Gastrocnemius medialis (tissue), 4 donors: ENCODE results near the gene SLC66A2. TPM values are rescaled to one million over a fixed set of nuclear protein-coding genes. Genes with fewer than 3 reads are reported as not detected.

Source experiments
- ATAC-seq, 2 donors: fragments of 150-250 bp; one replicate each; pipeline ENCODE4 v1.9.1; 2016
- DNase-seq, 2 donors: peaks; one replicate each; pipeline ENCODE4 v3.0.0-alpha.2; 2019
- H3K27ac ChIP-seq, 4 donors: fragments of 200-600 bp; sonication (generic); 1 replicate in 1 of 4; 2 replicates in 3 of 4; pipeline ENCODE4 v1.5.1; 2016 to 2018; ENCODE audit warnings: mild to moderate bottlenecking in 2 of 4, moderate library complexity in 1 of 4
- H3K27me3 ChIP-seq, 3 donors: fragments of 200-600 bp; sonication (generic) in 2 of 3; 1 replicate in 1 of 3; 2 replicates in 2 of 3; pipeline versions ENCODE4 v1.5.1 to v1.6.0; 2016 to 2019; ENCODE audit warnings: mild to moderate bottlenecking in 1 of 3, moderate library complexity in 1 of 3
- H3K36me3 ChIP-seq, 2 donors: fragments of 200-600 bp; sonication (generic) in 1 of 2; one replicate each; pipeline ENCODE4 v1.5.1; 2017 to 2018
- H3K4me1 ChIP-seq, 2 donors: fragments of 200-600 bp; sonication (generic) in 1 of 2; one replicate each; pipeline ENCODE4 v1.5.1; 2016 to 2017; ENCODE audit warnings: mild to moderate bottlenecking in 2 of 2
- H3K4me3 ChIP-seq, 4 donors: fragments of 200-600 bp; sonication (generic) in 3 of 4; 1 replicate in 1 of 4; 2 replicates in 3 of 4; pipeline ENCODE4 v1.5.1; 2016 to 2019; ENCODE audit warnings: mild to moderate bottlenecking in 2 of 4
- H3K9me3 ChIP-seq, 3 donors: fragments of 200-600 bp; sonication (generic) in 2 of 3; 1 replicate in 1 of 3; 2 replicates in 2 of 3; pipeline ENCODE4 v1.5.1; 2016 to 2019
- POLR2A ChIP-seq, 2 donors: fragments of 450-650 bp; IDR thresholded peaks; one replicate each; pipeline ENCODE4 v1.6.1; 2017; ENCODE audit warnings: antibody characterized with exemption in 2 of 2, mild to moderate bottlenecking in 2 of 2, moderate library complexity in 2 of 2
- in situ Hi-C, 4 donors: fragments of 200-750 bp; cut with MboI; loops; one replicate each; pipeline versions ENCODE4 v1.15.0 to v1.8.0; 2017; ENCODE audit warnings: low sequenced_read_pairs in 4 of 4
- intact Hi-C: fragments of 100-400 bp; cut with DNase I; formaldehyde crosslinking; loops from one replicate; pipeline ENCODE4 v1.15.1; 2023; ENCODE audit warnings: low total_unique reads
- total RNA-seq, 4 donors: library from RNA; depleted of rRNA; stranded (reverse); fragments of >200 nt; gene quantifications; one replicate each; pipeline versions ENCODE4 v1.1.0 to v1.2.3, GENCODE V29; 2016
- TF ChIP-seq, protein P1 (sequence below), 5 experiments: fragments of 450-650 bp in 3 of 5; fragments of 200-600 bp in 2 of 5; sonication (generic) in 2 of 5; IDR thresholded peaks in 4 of 5; conservative IDR thresholded peaks in 1 of 5; 1 replicate in 4 of 5; 2 replicates in 1 of 5; pipeline ENCODE4 v1.5.1; 2016 to 2019; ENCODE audit warnings: antibody characterized with exemption in 5 of 5, mild to moderate bottlenecking in 3 of 5, moderate library complexity in 3 of 5

SLC66A2 gene
- total RNA-seq, 4 donors from 2014 or later, result 43.3 to 121 (median 107) TPM

DNA sequence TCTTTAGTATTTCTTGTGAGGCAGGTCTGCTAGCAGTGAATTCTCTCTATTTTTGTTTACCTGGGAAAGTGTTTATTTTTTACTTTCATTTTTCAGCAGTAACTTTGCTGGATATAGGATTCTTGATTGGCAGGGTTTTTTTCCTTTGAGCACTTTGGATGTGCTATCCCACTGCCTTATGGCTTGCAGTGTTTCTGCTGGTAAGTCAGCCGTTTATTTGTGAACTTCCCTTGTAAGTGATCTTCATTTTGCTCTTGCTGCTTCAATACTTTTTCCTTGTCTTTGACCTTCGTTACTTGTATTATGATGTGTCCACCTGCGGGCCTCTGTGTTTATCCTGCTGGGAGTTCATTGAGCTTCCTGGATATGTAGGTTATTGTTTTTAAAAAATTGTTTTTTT lies 54.7 kb downstream of the SLC66A2 start:
- H3K9me3 ChIP-seq, result peaks cover 0 to under 1% (median 0%) of the 10 kb centered on the region in 3 donors
- intact Hi-C loops, result no loop called here
- peaks cover 0 to 2% (median 0%) of the 10 kb centered on the region in 3 donors for H3K27me3 ChIP-seq
- no peaks in the 10 kb centered on the region for H3K4me1 ChIP-seq
- H3K36me3 ChIP-seq, result no peaks in the 10 kb centered on the region
- no peak overlapping the region for H3K27ac ChIP-seq
- in situ Hi-C loops, result no loop called here
- TF ChIP-seq, protein P1, sequence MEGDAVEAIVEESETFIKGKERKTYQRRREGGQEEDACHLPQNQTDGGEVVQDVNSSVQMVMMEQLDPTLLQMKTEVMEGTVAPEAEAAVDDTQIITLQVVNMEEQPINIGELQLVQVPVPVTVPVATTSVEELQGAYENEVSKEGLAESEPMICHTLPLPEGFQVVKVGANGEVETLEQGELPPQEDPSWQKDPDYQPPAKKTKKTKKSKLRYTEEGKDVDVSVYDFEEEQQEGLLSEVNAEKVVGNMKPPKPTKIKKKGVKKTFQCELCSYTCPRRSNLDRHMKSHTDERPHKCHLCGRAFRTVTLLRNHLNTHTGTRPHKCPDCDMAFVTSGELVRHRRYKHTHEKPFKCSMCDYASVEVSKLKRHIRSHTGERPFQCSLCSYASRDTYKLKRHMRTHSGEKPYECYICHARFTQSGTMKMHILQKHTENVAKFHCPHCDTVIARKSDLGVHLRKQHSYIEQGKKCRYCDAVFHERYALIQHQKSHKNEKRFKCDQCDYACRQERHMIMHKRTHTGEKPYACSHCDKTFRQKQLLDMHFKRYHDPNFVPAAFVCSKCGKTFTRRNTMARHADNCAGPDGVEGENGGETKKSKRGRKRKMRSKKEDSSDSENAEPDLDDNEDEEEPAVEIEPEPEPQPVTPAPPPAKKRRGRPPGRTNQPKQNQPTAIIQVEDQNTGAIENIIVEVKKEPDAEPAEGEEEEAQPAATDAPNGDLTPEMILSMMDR (IDR thresholded peaks at IDR 0.05 in 4 of 5, conservative IDR thresholded peaks at IDR 0.05 in 1 of 5), result no peak
- TF ChIP-seq POLR2A (IDR thresholded peaks at IDR 0.05), result no peak
- DNase-seq (no peak), ATAC-seq (no peak)
- H3K4me3 ChIP-seq, result no peak overlapping the region

GRCh38 chr18:79890674-79891073 lies 60.8 kb downstream of the SLC66A2 start:
- in situ Hi-C loops (no loop called here), intact Hi-C loops (no loop called here)
- no peak for DNase-seq
- no peak overlapping the region for H3K27ac ChIP-seq
- H3K36me3 ChIP-seq, result no peaks in the 10 kb centered on the region
- ATAC-seq, result no peak
- no peaks in the 10 kb centered on the region for H3K4me1 ChIP-seq
- H3K9me3 ChIP-seq, result peaks cover 0 to 9% (median 0%) of the 10 kb centered on the region in 3 donors
- no peak for TF ChIP-seq POLR2A (IDR thresholded peaks at IDR 0.05)
- TF ChIP-seq, protein P1 (IDR thresholded peaks at IDR 0.05 in 4 of 5, conservative IDR thresholded peaks at IDR 0.05 in 1 of 5), result no peak
- peaks cover 0 to 2% (median 0%) of the 10 kb centered on the region in 3 donors for H3K27me3 ChIP-seq
- no peak overlapping the region for H3K4me3 ChIP-seq

GRCh38 chr18:79889569-79889968 lies 61.9 kb downstream of the SLC66A2 start:
- H3K27me3 ChIP-seq, result peaks cover 0 to 5% (median 0%) of the 10 kb centered on the region in 3 donors
- H3K27ac ChIP-seq, result no peak overlapping the region
- ATAC-seq, result no peak
- in situ Hi-C loops (no loop called here), intact Hi-C loops (no loop called here)
- no peak for DNase-seq
- no peak for TF ChIP-seq POLR2A (IDR thresholded peaks at IDR 0.05)
- TF ChIP-seq, protein P1 (IDR thresholded peaks at IDR 0.05 in 4 of 5, conservative IDR thresholded peaks at IDR 0.05 in 1 of 5), result no peak
- H3K9me3 ChIP-seq, result peaks cover 0 to 9% (median 0%) of the 10 kb centered on the region in 3 donors
- no peaks in the 10 kb centered on the region for H3K36me3 ChIP-seq
- H3K4me1 ChIP-seq, result no peaks in the 10 kb centered on the region
- no peak overlapping the region for H3K4me3 ChIP-seq

DNA sequence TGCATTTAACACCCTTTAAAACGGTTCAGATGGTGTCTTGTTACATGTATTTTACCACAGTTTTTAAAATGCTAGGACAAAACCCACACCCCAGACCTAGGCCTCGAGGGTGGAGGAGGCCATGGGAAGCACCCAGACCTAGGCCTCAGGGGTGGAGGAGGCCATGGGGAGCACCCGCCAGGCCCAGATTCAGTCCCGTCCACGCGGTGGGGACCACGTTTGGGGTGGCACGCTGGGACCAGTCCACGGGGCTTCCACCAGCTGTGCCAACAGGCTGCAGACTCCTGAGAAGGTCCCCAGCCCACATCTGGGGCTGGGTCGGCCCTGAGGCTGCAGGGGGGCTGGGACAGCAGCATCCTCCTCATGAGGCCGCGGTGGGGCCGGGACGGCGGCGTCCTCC lies 63.4 kb downstream of the SLC66A2 start:
- DNase-seq (no peak), ATAC-seq (no peak)
- Histone ChIP-seq H3K27me3 (peaks cover 0 to 5% (median 0%) of the 10 kb centered on the region in 3 donors), H3K27ac (no peak overlapping the region), H3K9me3 (peaks cover 0 to 9% (median 0%) of the 10 kb centered on the region in 3 donors), H3K36me3 (no peaks in the 10 kb centered on the region), H3K4me3 (no peak overlapping the region), H3K4me1 (no peaks in the 10 kb centered on the region)
- intact Hi-C loops (no loop called here), in situ Hi-C loops (no loop called here)
- TF ChIP-seq POLR2A (IDR thresholded peaks at IDR 0.05), result no peak
- TF ChIP-seq, protein P1 (IDR thresholded peaks at IDR 0.05 in 4 of 5, conservative IDR thresholded peaks at IDR 0.05 in 1 of 5), result no peak
